Suprapubic skin (tissue), 4 donors: Measurements from ENCODE around the gene CADPS2.

Experiments used
- EP300 ChIP-seq: sonication (generic); formaldehyde crosslinking; IDR thresholded peaks from one replicate; pipeline ENCODE4 v1.6.1; 2017; ENCODE audit warnings: antibody characterized with exemption
- POLR2A ChIP-seq, 2 donors: fragments of 450-650 bp; IDR thresholded peaks; one replicate each; pipeline ENCODE4 v1.6.1; 2017; ENCODE audit warnings: antibody characterized with exemption in 2 of 2, mild to moderate bottlenecking in 2 of 2, moderate library complexity in 2 of 2
- POLR2AphosphoS5 ChIP-seq, 3 donors: sonication (generic); formaldehyde crosslinking; IDR thresholded peaks; one replicate each; pipeline ENCODE4 v1.6.1; 2017; ENCODE audit warnings: antibody characterized with exemption in 3 of 3
- TF ChIP-seq, protein P1 (sequence below), 2 donors: fragments of 200-600 bp in 1 of 2; fragments of 450-650 bp in 1 of 2; sonication (generic) in 1 of 2; IDR thresholded peaks; one replicate each; pipeline ENCODE4 v1.5.1; 2016 to 2019; ENCODE audit warnings: antibody characterized with exemption in 2 of 2, mild to moderate bottlenecking in 1 of 2, moderate library complexity in 1 of 2

GRCh38 chr7:122535086-122535485, 351.2 kb downstream of the CADPS2 start:
- no peak for TF ChIP-seq POLR2AphosphoS5 (IDR thresholded peaks at IDR 0.05)
- TF ChIP-seq, protein P1, sequence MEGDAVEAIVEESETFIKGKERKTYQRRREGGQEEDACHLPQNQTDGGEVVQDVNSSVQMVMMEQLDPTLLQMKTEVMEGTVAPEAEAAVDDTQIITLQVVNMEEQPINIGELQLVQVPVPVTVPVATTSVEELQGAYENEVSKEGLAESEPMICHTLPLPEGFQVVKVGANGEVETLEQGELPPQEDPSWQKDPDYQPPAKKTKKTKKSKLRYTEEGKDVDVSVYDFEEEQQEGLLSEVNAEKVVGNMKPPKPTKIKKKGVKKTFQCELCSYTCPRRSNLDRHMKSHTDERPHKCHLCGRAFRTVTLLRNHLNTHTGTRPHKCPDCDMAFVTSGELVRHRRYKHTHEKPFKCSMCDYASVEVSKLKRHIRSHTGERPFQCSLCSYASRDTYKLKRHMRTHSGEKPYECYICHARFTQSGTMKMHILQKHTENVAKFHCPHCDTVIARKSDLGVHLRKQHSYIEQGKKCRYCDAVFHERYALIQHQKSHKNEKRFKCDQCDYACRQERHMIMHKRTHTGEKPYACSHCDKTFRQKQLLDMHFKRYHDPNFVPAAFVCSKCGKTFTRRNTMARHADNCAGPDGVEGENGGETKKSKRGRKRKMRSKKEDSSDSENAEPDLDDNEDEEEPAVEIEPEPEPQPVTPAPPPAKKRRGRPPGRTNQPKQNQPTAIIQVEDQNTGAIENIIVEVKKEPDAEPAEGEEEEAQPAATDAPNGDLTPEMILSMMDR (IDR thresholded peaks at IDR 0.05) = no peak
- TF ChIP-seq EP300 = no peak
- TF ChIP-seq POLR2A (IDR thresholded peaks at IDR 0.05) = no peak
